Measurements from ENCODE around the gene ERC2.

Gene ERC2

DNA sequence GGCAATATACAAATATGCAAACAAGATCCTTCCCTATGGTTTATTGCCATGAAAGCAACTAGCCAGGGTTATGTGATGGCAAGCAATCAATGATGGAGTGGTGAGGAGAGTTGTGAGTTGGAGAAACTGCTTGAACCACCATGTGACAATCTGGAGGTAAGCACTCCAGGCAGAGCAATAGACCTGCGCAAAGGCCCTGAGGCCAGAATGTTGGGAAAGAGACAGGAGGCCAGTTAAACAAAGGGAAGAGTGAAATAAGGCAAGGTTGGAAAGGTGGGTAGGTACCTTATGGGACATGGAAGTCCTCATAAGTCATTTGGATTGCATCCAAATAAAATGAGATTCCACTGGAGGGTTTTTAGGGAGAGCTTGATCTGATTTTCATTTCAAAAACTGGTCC is 901.1 kb downstream of the ERC2 start:
- no peak for ATAC-seq

DNA sequence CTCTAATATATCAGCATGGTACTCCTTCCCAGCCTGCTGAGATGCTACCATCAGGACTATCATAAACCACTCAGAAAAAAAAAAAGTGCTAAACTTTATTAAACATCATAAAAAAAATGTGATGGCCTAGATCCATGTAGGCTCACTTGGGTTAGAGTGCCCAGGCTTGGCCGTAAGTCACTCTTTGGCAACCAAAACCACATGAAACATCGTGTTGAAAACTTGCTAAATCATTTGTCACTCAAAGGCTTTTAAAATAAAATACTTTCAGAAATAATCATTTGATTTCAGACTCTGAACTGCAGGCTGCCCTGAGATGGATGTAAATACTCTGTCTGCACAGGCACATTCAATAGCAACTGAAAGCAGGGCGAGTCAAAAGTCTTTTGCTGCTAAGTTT is 902.7 kb downstream of the ERC2 start:
- no peak for ATAC-seq

DNA sequence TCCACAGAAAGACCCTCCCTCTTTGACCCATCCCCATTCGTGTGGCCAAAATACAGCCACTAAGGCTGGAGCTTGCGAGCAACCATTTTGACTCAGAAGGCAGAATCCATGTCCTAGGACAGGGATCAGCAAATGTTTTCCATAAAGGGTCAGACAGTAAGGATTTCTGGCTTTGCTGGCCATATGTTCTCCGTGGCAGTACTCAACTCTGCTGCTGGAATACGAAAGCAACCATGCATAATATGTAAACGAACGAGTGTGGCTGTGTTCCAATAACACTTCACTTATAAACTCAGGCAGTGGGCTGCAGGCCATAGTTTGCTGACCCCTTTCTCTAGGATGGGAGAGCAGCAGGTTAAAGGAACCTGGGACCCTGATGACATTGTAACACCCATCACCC is 903.5 kb downstream of the ERC2 start:
- no peak for ATAC-seq

- ATAC-seq: no peak
Measured at GRCh38 chr3:55562700-55563099, 905.6 kb downstream of the ERC2 start.

DNA sequence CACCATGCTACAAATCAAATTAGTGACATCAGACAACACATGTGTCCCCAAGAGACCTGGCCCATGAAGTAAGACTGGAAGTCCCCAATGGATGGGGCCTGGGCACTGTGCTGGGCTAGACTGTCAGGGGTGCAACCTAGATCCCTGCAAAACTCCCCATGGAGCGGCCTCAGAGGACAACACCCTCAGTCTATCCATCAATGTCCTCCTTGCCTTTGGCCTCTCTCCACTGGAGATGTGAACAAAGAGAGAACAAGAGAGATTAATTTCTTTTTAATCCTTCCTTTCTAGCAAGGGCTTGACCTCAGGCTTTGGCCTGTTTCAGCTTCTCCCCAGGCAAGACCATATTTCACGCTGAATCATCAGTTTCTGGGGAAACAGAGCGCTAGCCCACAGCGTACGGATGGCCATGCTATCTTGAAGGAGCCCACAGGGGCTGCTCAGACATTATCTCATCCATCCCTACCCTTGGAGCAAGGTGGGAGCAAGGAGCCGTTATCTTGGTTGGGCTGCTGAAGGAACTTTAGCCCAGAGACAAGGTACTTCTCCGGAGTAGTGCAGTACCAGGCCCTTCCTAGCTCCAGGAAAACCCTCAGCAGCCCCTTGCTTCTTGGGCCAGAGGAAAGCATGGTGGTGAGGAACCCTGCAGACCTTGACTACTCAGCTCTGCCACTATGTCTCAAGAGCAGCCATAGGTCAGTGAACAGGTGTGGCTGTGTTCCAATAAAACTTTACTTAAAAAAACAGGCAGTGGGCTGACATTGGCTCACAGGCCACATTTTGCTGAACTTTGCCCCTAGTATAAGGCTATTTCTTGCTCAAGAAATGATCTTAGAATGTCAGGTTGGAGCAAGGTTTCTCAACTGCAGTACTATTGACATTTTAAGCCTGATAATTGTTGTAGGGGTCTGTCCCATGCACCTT is 908.5 kb downstream of the ERC2 start:
- ATAC-seq: no peak

GRCh38 chr3:55558316-55558715 is 910.0 kb downstream of the ERC2 start:
- no peak for ATAC-seq

GRCh38 chr3:55557549-55557948 is 910.7 kb downstream of the ERC2 start:
- ATAC-seq: no peak

DNA sequence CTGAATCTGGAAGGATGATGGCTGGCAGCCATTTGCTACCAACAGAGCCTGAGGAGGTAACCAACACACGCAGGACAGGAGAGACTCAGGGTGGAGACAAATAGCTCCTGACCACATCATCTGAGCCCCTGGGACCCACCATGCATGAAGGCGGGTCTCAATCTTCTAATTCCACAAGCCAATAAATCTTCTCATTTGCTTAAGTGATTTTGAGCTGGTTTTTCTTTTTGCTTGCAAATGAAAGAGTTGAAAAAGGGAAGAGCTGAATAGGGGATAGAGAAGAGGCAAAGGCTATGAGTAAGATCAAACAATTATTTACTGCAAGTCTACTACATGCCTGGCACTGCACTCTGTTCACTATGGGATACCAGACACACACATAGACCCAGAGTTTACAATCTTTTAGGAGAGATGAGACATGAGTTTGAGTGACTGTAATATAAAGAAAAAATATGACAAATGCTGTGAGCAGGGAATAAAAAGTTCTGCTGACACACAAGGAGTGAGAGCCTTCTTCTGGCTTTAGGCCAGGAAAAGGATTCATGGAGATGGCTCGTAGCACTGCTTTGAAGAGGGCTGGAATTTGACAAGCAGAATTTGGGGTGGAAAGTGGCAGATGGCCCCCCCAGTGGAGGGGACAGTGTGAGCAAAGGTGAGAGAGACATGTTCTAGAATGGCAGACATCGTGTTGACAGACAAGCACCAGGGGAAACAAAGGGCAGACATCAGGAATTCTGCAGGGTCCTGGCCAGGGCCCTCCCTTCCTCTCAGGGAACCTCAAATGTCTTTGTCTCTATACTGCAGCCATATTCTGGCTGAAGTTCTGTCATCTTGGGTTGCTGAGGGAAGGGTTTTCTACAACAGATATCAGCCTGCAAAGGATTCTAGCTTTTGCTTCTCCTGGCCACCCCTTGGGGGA is 911.4 kb downstream of the ERC2 start:
- ATAC-seq: no peak

GRCh38 chr3:55555873-55556618 is 912.2 kb downstream of the ERC2 start:
- ATAC-seq: no peak

- no peak for ATAC-seq
Measured at GRCh38 chr3:55554634-55555425, 913.4 kb downstream of the ERC2 start.

DNA sequence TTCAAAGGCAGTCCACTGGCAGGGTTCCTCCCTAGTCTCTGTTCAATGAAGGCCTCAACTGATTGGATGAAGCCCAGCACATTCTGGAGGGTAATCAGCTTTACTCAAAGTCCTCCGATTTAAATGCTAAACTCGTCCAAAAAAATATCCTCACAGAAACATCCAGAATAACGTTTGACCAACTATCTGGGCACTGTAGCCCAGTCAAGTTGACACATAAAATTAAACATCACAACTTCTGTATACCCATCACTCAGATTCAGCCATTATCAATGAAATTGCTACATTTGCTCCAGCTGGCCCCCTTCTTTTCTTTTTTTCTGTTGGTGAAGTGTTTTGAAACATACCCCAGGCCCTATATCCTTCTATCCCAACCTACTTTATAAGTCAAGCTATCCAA is 916.6 kb downstream of the ERC2 start:
- ATAC-seq: no peak

- no peak for ATAC-seq
Measured at GRCh38 chr3:55549177-55549576, 919.1 kb downstream of the ERC2 start.

GRCh38 chr3:55546866-55547669 is 921.2 kb downstream of the ERC2 start:
- ATAC-seq: no peak

DNA sequence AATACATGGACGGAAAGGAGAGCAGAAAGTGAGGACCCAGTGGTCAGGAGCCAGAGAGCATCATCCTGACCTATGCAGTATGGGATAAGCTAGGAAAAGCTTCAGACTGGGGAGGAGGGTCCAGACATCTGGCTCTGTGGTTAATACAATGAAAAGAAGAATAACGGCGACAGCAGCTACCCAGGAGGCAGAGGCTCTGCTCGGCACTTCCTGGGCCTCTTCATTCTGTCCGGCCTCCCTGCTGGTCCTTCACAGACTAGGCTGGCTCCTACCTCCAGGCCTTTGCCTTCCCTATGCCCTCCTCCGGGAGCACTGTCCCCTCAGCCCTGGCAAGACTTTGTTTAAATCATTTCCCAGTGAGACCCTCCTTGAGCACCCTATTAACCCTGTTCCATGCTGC is 922.3 kb downstream of the ERC2 start:
- ATAC-seq: no peak

DNA sequence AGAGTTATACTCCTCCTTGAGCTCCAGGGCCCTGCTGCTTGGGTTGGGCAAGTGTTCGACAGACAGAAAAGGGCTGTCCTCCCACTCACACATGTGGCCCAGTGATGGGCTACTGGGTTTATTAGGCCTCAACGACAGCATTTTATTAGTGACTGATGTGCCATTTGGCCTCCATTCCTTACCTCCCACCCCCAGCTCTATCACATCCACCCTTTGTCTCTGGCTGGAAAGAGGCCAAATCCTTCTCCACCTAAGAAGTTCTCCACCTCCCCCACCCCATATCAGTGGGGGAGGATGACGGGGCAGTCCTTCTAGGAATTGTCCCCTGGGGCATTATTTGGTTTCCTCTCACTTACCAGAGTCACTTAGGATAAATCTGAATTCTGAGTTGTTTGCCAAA is 924.0 kb downstream of the ERC2 start:
- no peak for ATAC-seq

GRCh38 chr3:55543181-55543614 is 925.1 kb downstream of the ERC2 start:
- ATAC-seq: no peak

DNA sequence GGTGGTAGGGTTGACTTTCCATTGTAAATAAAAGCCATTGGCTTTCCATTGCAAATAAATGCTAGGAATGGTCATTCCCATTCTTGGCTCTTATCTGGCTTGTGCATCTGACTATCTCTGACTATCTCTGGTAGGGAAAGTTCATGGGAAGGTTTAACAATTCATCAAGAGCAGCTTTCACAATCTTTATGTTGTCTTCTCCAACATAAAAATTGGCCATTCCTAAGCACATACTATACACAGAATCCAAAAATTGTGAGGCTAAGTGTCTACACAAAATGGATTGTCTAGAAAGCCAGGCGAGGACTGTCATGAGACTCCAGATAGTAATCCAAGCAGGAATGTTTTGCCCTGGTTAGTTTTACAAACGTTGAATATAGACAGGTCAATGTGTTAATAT is 926.8 kb downstream of the ERC2 start:
- no peak for ATAC-seq

DNA sequence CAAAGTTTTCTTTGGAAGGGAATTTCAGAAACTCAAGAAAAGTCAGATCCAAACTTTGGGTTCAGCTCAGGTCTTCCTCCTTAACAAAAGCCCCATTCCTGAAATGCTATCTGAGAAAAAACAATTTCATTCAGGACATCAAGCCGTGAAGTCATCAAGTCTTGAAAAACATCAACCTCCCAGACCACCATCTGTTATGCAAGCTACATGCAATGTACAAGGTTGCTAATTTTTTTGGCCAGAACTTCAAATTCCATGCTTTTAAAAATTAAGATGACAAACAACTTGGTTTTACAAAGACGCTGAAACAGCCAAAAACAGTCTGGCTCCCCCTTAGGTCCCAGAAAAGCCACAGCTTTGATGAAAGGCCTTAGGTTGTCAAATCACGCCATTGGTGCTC is 927.3 kb downstream of the ERC2 start:
- no peak for ATAC-seq

- ATAC-seq: no peak
Measured at GRCh38 chr3:55540579-55540978, 927.7 kb downstream of the ERC2 start.

DNA sequence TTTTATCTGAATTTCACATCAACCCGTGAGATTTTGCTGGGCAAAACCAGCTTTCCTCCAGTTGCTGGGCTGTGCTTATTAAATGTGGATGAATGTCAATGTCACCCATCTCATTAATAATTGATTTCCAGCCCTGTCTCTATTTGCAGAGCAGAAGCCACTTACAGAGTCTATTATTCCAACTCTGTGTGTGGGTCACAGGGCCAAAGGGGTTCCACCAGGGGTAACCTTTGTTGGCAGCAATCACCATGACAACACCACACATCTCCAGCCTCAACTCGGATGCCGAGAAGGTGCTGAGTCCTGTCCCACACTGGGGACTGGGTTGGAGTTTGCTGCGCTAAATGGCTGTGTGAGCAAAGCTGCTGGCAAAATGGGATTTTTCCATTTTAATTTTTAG is 930.1 kb downstream of the ERC2 start:
- ATAC-seq: no peak

DNA sequence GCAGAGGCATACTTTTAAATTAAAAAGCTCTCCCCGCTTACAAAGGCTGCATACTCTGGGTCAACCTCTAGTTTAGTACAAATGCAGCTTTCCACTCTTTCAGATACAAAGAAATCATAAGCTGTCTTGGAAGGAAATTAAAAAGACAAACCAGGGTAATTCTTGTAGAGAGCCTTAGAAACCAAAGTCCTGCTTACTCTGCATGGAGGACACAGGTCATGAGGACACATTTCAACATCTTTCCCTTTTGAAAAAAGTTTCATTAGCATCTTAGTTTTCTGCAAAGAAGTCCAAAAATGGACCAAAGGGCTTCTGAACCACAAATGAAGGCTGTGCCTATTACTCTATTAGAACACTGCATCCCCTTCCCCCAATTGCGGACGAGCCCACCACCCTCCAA is 930.7 kb downstream of the ERC2 start:
- no peak for ATAC-seq
